HG03097 (cell line): ENCODE results near the gene EVX2.

ENCODE experiments used
- ATAC-seq: cut with Tn5 transposase; IDR thresholded peaks from one replicate; pipeline ENCODE4 v1.9.1; 2021; ENCODE audit not compliant: unreplicated experiment, low FRiP score

Gene EVX2

GRCh38 chr2:176085120-176085788 is 1.5 kb upstream of the EVX2 start:
- no peak for ATAC-seq

GRCh38 chr2:176084611-176085119 is 903 bp upstream of the EVX2 start:
- no peak for ATAC-seq

GRCh38 chr2:176082824-176083751 is 674 bp downstream of the EVX2 start:
- no peak for ATAC-seq

DNA sequence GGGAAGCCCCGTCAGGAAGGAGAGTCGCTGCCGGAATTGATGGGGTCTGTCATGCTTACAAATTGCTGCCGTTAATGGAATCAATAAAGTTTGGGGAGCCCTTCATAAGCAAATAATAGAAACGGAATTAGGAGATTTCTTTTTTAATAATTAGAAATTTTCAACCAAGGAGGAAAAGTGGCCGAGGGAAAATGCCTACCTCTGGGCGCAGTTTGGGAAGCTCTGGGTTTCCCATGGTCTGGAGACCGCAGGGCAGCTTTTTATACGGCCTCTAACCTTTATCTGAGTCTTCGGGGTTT is 1.3 kb downstream of the EVX2 start:
- no peak for ATAC-seq

GRCh38 chr2:176081837-176082524 is 1.8 kb downstream of the EVX2 start:
- ATAC-seq, result no peak

GRCh38 chr2:176081376-176081836 is 2.4 kb downstream of the EVX2 start:
- ATAC-seq, result no peak

DNA sequence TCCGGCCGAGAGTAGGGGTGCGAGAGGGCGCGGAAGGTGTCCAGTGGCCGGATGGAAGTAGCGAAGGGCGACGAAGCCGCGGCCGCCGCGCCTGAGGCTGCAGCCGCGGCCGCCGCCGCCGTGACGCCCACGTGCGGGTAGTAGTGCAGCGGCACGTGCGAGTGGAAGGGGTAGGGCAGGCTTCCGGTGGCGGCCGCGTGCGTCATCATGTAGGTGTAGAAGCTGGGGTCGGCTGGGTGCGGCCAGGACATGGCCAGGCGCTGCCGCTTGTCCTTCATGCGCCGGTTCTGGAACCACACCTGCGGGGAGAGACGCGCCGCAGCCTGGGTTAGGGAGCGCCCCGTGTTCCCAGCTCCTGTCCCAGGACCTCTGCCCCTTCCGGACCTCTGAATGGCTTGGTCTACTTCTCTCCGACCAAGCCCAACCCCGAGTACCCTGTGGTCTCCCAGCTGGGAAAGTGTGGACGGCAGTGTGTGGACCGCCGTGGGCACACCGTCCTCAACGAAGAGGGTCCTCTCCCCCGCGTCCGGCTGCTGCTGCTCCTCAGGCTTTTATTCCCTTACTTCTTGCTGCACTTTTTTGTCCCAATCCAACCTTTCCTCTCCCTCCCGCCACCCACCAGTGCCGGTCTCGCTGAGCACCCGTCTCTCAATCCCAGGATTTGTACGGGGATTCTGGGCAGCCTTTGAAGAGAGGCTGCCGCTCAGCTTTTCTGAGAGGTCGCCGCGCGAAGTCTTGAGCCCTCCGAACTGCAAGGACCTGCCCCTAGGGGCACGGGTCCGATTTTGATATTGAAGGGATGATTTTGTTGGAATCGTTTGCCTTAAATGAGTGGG is 3.0 kb downstream of the EVX2 start:
- no peak for ATAC-seq

GRCh38 chr2:176079831-176080539 is 3.8 kb downstream of the EVX2 start:
- no peak for ATAC-seq

GRCh38 chr2:176079285-176079830 is 4.4 kb downstream of the EVX2 start:
- no peak for ATAC-seq

- no peak for ATAC-seq
Observed at GRCh38 chr2:176078541-176079284, 5.0 kb downstream of the EVX2 start.

- no peak for ATAC-seq
Observed at GRCh38 chr2:176076796-176077195, 7.0 kb downstream of the EVX2 start.

- ATAC-seq, result no peak
Observed at GRCh38 chr2:176076063-176076462, 7.7 kb downstream of the EVX2 start.

GRCh38 chr2:176075481-176075880 is 8.3 kb downstream of the EVX2 start:
- no peak for ATAC-seq

- no peak for ATAC-seq
Observed at GRCh38 chr2:176074919-176075425, 8.8 kb downstream of the EVX2 start.

- ATAC-seq, result no peak
Observed at GRCh38 chr2:176072951-176073904, 10.5 kb downstream of the EVX2 start.

DNA sequence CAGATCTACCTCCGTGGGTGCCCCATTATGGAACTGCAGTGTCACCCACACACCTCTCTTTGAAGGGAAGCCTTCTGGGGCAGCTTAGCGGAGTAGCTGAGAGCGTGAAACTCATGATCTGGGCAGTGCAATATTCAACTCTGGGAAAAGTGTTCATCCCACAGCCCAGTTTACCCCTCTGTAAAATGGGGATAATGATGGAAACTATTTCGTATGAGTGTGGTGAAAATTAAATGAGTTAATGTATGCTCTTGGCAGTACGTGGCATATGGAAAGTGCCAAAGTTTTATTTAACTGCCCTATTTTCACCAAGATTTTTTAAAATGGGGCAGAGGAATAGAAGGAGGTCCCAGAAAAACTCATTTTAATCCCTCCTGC is 11.5 kb downstream of the EVX2 start:
- ATAC-seq, result no peak
